GM18870 (cell line): ENCODE measurements around the gene RHBDL1.
"Not testable (repeated sequence)": the region's sequence is repeated elsewhere in the genome, so short reads cannot be mapped to it uniquely, and the experiment has no call there.

ENCODE experiments used
- ATAC-seq: cut with Tn5 transposase; IDR thresholded peaks from one replicate; pipeline ENCODE4 v1.9.1; 2021; ENCODE audit warnings: moderate library complexity; ENCODE audit not compliant: unreplicated experiment

Gene RHBDL1

DNA sequence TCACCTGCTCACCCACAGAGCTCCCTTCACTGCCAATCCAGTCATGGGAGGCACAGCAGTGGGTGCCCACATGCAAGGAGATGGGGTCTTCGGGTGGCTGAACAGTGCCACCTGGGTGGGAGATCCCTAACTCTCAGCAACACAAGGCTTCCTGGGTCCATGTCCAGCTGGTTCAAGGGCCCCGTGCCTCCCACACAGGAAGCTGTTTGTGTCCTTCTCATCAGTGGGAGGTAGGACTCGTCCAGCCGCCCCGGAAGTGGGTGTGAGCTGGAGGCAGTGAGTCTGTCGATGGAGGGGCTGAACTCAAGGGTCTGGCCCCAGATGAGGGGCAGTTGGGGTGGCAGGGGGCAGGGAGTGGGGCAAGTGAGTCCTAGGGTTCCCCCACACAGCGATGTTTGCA is 28.6 kb downstream of the RHBDL1 start:
- ATAC-seq, result no peak

DNA sequence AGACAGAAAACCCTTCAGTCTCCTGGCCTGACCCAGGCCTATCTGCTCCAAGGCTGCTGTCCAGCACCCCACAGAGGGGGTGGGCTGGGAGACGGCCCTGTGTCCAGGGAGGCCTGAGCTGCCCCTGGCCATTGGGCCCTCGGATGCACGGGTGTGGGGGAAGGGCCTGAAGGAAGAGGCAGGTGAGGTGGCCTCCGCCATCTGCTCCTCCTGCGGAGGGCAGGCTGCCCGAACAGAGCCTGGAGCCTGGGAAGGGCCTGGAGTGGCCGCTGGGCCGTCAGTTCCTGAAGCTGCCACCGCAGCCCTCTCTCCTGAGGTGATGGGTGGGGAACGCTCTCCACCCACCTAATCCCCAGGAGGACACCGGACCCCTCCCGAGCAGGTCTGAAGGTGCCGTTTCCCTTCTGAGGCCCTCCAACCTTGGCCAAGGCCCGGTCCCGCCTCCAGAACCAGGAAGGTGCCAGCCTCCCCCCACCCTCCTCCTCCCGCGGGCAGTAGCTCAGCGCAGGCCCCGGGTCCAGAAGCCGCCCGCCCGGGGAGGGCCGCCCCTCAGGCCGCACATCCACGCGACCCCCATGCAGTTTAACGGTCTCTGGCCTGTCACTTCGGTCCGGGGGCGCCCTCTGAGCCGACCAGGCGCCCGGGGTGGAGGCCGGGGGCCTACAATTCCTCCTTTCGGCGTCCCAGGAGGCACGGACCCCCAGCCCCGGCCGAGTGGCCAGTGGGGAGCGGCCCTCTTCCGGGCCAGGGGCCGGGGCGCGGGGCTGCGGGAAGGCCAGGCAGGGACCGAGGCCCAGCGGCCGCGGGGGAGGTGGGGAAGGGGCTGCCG is 29.3 kb downstream of the RHBDL1 start:
- ATAC-seq, result no peak

DNA sequence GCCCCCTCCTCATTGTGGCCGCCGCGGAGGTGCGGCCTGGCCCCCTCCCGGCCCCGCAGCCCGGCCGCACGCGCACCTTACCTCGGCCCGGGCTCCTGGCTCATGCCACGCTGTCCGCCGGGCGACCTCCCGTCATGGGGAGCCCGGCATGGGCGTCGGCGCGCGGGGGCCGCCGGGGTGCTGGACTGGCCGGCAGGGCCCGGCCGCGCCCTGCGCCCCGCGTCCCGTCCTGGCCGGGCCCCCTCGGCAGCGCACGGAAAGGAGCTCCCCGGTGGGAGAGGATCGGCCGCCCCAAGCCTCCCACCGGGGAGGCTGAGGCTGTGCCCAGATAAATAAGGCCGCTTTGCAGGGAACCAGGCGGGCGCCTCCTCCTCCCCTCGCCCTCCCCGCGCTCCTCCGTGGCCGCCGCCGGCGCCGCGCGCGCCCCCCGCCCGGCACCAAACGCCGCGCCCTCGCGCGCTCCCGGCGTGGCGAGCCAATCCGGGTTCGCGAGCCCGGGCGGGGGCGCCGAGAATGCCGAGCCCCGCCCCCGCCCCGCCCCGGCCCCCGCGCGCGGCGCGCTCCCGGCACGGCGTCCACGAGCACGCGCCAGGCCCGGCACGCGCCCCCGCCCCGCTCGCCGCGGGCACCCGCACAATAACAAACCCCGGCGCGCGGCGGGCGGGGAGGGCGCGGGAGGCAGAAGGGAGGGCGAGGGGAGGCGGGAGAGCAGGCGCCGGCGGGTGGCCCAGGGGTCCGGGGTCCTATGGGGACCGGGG is 30.1 kb downstream of the RHBDL1 start, which contains the start of gene FBXL16:
FBXL16 (minus strand) TSS at position 371 of the 758 bp plus-strand sequence. CDS start 8,396 bp downstream, outside the sequence.
- no peak for ATAC-seq

DNA sequence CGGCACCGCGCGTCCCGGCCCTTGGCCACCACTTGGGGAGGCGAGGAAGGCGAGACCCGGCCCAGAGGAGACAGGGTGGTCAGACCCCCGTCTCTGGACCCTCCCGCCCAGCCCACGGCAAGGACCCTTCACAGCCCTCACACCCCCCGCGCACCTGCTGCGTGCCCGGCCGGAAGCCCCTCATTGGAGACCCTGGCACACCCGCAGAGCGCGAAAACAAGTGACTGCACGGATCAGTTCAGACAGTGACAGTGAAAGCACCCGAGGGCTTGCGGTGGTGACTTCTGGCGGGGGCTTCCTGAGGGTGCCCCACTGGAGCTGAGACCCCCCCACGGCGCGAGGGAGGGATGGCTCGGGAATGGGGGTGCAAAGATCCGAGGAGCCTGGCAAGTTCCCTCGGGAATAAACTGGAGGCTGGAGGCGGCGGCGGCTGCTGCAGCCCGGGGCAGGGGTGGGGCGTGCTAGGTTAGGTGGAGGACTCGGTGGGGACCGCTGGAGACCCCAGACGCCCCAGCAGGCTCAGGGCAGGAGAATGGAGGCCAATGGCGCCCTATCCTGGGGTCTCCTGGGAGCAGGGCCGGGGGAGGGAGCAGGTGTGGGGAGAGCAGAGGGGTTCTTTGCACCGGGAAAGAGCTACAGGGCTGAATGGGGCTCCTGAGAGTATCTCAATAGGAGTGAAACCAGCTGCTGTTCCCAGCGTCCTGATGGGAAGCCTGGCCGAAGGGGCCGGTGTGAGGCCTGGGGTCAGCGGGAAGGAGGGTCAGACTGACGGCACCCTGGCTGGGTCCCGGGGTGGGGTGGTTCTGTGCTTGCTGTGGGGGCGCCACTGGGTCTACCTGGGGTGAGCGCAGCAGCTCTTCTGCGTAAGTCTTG is 31.0 kb downstream of the RHBDL1 start:
- no peak for ATAC-seq

DNA sequence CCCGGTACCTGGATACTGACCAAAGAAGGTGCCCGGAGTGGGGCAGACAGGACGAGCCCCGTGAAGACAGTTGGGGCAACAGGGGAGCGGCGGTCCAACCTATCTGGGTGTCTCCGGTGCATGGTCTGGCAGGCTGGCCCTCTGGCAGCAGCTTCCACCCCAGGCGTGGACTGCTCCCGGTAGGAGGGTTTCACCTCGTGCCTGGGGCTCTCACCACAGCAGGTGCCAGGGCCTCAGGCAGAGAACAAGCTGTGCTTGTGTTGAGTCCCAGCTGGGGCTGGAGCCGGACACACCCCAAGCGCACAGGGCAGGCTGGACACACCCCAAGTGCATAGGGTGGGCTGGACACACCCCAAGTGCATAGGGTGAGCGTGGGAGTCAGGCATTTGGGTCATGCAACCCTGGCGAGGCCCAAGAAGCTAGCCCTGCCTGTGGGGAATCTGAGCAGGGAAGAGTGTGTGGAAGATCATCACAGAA is 31.6 kb downstream of the RHBDL1 start:
- ATAC-seq, result no peak

DNA sequence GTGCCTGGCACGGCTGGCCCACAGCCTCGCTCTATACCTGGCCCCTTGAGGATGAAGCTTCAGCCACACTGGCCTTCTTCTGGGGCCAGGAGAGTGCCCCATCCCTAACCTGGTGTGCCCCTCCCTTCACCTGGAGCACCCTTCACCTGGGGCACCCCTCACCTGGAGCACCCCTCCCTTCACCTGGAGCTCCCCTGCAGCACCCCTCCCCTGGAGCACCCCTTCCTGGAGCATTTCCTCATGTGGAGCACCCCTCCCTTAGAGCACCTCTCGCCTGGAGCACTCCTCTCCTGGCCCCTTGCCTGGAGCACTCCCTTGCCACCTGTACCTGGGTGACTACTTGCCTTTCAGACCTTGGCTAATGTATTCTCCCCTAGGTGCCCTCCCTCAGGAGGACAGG is 32.5 kb downstream of the RHBDL1 start:
- ATAC-seq, result no peak

DNA sequence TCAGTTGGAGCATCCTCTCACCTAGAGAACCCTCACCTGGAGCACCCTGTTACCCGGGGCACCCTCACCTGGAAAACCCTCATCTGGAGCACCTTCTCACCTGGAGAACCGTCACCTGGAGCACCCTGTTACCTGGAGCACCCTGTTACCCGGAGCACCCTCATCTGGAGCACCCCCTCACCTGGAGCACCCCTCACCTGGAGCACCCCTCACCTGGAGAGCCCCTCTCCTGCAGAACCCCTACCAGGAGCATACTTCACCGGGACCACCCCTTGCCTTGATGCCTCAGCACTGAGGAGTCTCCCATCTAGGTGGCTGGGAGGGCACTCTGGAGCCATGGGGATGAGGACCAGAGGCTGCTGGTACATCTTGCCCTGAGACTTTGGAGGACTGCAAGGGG is 33.5 kb downstream of the RHBDL1 start:
- no peak for ATAC-seq

DNA sequence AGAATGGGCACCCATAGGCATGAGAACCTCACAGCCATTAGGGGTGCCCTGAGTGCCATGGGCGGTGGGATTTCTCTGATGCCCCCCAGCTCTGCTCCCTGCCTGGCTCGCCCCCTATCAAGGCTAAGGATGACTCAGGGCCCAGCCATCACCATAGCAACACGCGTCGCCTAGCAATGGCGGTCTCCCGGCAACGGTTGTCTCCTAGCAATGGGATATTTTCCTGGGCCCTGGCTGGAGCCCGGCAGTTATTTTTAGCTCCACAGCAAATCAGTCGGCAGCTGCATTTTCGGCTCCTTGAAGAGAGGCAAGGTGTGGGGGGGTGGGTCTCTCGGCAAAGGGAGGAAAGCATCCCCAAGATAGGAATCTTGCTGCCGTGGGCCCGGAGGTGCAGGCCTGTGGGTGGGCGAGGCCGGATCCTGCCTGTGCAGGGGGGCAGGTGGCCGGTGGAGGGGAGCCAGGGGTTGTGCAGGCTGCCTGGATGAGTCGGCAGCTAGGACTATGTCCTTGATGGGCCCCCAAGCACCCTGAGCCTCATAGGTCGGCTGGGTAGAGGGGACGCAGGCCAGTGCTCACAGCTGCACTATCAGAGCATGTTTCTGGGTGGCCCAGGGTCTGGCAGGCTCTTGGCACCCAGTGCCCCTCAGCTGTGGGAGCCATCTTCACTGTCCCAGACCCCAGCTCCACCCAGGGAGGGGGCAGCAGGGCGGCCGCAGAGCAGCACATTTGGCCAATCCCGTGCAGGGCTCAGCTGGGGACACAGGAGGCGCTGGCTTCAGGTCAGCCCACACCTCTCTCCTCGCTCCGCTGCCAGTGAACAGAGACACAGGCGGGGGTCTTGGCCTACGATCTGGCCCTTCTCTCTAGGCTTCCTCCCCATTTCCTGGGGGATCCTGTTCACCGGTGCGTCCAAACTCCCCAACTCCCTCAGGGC is 34.4 kb downstream of the RHBDL1 start:
- no peak for ATAC-seq

DNA sequence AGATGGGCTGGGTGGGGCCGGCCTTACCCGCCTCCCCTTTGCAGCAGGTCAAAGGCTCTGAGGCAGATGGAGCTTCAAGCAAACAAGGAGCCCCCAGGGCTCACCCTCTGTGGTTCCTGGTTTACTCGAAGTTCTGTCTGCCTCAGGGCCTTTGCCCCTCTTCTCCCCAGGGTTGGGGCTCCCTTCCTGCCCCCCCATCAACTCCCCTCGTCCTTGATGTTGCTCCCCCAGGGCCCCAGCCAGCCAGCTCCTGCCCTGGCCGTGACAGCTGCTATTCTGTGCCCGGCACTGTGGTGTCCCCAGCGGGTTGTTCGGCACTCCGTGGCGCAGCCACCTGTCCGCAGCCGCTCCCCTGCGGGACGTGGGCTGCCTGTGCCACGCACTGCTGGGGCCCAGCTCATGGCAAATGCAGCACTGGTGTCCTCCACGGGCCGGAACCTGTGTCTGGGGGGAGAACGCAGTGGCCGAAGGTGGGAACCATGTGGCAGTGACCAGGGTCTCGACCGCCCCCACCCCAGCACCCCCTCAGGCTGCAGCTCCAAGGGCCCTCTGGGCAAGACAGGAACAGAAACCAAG is 35.1 kb downstream of the RHBDL1 start:
- ATAC-seq, result no peak

DNA sequence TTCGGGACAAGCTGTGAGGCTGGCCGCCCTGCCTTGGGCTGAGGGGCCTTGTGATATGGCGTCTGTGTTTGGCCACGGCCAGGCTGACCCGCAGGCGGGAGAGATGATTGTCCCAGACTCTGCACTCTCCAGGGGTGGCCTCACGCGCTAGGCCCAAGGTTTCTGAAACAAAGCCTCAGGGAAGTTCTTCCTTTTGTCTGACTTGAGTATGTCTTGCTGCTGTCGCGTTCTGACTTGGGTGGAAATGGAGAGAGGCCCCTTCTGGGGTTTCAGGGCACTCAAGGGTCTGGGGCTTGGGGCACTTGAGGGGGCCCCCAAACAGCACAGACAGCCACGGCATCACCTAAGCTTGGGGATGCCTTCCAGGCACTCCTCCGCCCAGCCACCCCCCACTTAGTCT is 35.6 kb downstream of the RHBDL1 start:
- ATAC-seq, result no peak

DNA sequence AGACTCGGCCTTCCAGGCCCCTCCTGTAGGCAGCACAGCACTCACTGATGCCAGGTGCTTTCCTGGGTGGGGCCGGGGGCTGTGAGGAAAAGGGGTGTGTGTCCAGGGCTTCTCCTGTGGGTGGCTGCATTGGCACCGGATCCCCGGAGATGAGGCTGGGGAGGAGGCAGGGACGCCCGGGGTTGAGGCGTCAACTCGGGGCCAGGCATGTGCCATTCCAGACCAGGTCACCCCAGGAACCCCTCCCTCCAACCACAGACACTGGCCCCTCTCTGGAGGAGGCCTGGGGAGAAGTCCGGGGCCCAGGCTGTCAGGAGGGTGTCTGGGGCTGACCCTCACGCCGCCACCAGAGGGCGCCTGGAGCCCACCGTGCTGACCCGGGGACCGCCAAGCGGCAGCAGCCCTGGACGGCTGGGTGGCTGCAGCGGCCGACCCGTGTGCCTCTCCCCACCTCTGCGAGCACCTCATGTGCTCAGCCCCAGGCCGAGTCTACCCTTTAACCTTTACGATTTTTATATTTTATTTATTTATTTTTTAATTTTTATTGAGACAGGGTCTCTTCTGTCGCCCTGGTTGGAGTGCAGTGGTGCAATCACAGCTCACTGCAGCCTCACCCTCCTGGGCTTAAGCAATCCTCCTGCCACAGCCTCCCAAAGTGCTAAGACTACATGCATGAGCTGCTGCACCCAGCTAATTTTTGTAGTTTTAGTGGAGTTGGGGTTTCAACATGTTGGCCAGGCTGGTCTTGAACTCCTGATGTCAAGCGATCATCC is 36.3 kb downstream of the RHBDL1 start:
- ATAC-seq, result no peak

DNA sequence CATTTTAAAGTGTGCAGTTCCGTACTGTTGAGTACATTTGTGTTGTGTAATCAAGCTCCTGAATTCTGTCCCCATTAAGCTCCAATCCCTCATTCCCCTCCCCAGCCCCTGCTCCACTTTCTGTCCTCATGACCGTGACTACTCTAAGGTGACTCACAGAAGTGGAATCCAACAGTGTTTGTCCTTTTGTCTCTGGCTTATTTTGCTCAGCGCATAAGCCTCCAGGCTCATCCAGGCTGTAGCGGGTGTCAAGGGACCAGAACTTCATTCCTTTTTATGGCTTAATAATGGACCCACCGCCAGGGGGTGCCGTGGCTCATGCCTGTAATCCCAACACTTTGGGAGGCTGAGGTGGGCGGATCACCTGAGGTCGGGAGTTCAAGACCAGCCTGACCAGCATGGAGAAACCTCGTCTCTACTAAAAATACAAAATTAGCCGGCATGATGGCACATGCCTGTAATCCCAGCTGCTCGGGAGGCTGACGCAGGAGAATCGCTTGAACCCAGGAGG is 37.3 kb downstream of the RHBDL1 start:
- ATAC-seq, result not testable (repeated sequence)

DNA sequence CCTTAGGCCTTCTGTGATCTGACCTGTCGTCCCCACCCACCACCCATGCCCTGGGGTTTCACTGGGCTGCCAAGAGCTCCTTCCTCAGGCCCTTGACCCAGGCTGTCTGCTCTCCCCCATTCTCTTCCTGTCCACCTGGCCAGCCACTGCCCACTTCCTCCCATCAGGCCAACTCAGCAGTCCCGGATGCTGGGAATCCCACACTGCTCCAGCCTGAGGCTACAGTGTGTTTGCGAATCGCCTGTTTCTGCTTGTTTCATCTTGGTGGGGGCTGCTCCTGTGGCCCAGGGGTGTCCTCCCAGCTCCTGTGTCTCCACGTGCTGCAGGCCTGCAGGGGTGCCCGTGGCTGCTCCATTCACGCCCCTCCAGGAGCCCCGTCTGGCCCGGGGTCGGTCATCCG is 38.6 kb downstream of the RHBDL1 start:
- ATAC-seq, result no peak

DNA sequence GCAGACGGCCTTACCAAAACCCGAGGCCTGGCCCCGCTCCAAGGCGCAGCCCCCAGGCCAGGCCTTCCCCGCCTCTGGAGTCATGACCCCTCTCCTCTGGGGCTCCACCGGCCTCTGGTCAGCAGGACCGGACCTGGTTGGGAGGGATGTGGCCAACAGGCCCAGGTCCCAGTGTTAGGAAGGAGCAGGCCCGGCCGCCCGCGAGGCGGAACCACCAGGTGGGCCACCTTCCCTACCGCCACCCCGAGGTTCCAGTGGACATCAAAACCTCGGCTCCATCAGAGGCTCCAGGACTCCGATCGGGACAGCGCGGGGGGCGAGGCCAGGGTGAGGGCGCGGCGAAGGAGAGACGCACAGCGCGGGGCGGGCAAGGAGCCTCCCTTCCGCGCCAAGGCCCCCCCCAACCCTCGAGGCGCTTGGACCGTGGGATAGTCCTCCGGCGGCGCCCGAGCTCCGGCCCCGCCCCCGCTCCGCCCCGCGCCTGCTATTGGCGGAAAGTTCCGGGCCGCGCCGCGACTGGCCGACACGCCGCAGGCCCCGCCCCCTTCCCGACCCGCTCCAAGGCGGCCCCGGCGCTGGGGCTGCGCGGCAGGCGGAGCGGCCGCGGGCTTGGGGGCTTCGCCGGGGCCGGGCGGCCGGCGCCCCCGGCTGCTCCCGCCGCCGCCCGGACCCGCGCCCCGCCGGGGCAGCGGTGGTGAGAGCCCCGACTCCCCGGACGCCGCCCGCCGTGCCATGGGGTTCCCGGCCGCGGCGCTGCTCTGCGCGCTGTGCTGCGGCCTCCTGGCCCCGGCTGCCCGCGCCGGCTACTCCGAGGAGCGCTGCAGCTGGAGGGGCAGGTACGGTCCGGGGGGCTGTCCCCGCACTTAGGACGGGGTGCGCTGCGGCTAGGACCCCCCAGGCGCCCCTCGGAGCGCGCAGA is 39.3 kb downstream of the RHBDL1 start, which contains the start of gene METRN:
METRN (plus strand) TSS at position 561 of the 919 bp plus-strand sequence; CDS start at position 733, 172 bp downstream.
- ATAC-seq, result no peak

DNA sequence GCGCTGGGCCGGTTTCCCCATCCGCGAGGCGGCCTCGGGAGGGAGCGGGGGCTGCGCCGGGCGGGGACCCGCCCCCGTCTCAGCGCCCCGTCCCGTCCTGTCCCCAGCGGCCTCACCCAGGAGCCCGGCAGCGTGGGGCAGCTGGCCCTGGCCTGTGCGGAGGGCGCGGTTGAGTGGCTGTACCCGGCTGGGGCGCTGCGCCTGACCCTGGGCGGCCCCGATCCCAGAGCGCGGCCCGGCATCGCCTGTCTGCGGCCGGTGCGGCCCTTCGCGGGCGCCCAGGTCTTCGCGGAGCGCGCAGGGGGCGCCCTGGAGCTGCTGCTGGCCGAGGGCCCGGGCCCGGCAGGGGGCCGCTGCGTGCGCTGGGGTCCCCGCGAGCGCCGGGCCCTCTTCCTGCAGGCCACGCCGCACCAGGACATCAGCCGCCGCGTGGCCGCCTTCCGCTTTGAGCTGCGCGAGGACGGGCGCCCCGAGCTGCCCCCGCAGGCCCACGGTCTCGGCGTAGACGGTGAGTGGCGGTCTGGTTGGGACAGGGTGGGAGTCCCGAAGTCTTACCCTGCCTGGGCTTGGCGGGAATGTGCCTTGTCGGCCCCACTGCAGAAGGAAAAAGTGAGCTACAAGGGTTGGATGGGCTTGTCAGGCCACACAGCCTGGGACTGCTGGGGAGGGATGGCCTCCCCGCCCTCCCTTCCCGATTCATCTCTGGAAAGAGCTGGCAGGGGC is 40.2 kb downstream of the RHBDL1 start:
- ATAC-seq, result no peak

DNA sequence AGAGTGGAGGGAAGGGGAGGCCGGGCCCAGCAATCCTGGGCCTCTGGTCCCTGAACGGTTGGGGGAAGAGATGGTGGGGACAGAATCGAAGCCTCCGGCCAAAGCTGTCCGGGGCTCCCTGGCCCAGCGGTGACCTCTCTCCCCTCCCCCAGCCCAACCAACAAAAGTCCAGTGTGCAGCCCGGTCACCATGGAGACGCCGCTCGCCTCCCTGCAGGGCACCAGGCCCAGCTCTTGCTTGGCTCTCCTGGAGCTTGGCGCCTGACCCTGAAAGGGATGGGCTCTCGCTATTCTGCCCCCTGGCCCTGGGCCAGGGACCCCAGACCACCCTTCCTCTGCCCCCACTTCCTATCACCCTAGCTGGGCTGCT is 40.7 kb downstream of the RHBDL1 start:
- no peak for ATAC-seq

DNA sequence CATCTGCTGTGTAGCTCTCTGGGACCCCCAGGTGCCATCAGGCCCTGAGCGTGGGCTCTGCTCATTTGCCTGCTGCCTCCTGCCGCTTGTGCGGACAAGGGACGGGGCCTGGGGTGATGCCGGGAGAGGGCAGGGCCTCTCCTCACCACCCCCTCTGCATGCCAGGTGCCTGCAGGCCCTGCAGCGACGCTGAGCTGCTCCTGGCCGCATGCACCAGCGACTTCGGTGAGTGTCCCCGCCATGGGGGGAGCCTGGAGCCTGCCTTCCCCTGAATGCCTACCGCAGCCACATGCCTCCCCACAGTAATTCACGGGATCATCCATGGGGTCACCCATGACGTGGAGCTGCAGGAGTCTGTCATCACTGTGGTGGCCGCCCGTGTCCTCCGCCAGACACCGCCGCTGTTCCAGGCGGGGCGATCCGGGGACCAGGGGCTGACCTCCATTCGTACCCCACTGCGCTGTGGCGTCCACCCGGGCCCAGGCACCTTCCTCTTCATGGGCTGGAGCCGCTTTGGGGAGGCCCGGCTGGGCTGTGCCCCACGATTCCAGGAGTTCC is 41.4 kb downstream of the RHBDL1 start:
- no peak for ATAC-seq
